H1 (cell line): Measurements from ENCODE around the gene ACACA.

Experiments
- ATF3 ChIP-seq: IDR thresholded peaks from 2 replicates; pipeline ENCODE4 v1.6.1; 2011; ENCODE audit warnings: low read depth, mild to moderate bottlenecking, low read length; ENCODE audit not compliant: insufficient read depth
- CEBPB ChIP-seq: IDR thresholded peaks from 2 replicates; pipeline ENCODE4 v1.6.1; 2012; ENCODE audit warnings: low read depth, low read length
- CHD1 ChIP-seq: IDR thresholded peaks from 2 replicates; pipeline ENCODE4 v1.6.1; 2012; ENCODE audit warnings: low read depth, low read length, improper control_type of control experiment
- CTCF ChIP-seq, 3 experiments: IDR thresholded peaks; 1 replicate in 2 of 3; 2 replicates in 1 of 3; pipeline versions ENCODE4 v1.5.1 to v1.6.1; 2011; ENCODE audit warnings: low read length in 3 of 3, mild to moderate bottlenecking in 3 of 3, inconsistent platforms in 2 of 3, low read depth in 1 of 3, moderate library complexity in 1 of 3; ENCODE audit not compliant: insufficient read depth in 1 of 3; ENCODE audit errors: control extremely low read depth in 1 of 3
- EP300 ChIP-seq, 2 experiments: IDR thresholded peaks; 1 replicate in 1 of 2; 2 replicates in 1 of 2; pipeline ENCODE4 v1.6.1; 2011 to 2012; ENCODE audit warnings: low read depth in 2 of 2, low read length in 2 of 2, mild to moderate bottlenecking in 2 of 2, borderline replicate concordance in 1 of 2, inconsistent platforms in 1 of 2, moderate library complexity in 1 of 2
- EZH2 ChIP-seq: fragments of 200-600 bp; sonication (generic); IDR thresholded peaks from 2 replicates; pipeline ENCODE4 v1.7.1; 2012; ENCODE audit warnings: low read depth, mild to moderate bottlenecking, moderate library complexity, low read length, inconsistent platforms; ENCODE audit not compliant: severe bottlenecking
- HDAC2 ChIP-seq, 2 experiments: fragments of 300-600 bp in 1 of 2; sonication (generic) in 1 of 2; IDR thresholded peaks; 2 replicates each; pipeline ENCODE4 v1.6.1; 2011 to 2012; ENCODE audit warnings: low read depth in 2 of 2, low read length in 2 of 2, mild to moderate bottlenecking in 2 of 2, moderate library complexity in 2 of 2, borderline replicate concordance in 1 of 2, inconsistent platforms in 1 of 2
- MAFK ChIP-seq: IDR thresholded peaks from 2 replicates; pipeline ENCODE4 v1.6.1; 2012; ENCODE audit warnings: low read depth, mild to moderate bottlenecking, improper control_type of control experiment, low read length
- NRF1 ChIP-seq: IDR thresholded peaks from 2 replicates; pipeline ENCODE4 v1.6.1; 2011; ENCODE audit warnings: mild to moderate bottlenecking, low read depth, low read length, improper control_type of control experiment
- POLR2A ChIP-seq, 2 experiments: IDR thresholded peaks; 1 replicate in 1 of 2; 2 replicates in 1 of 2; pipeline ENCODE4 v1.6.1; 2011; ENCODE audit warnings: low read depth in 2 of 2, low read length in 2 of 2, mild to moderate bottlenecking in 2 of 2; ENCODE audit errors: control extremely low read depth in 1 of 2
- POLR2AphosphoS5 ChIP-seq: IDR thresholded peaks from 2 replicates; pipeline ENCODE4 v1.6.1; 2011; ENCODE audit warnings: low read depth, low read length
- SIN3A ChIP-seq, 2 experiments: IDR thresholded peaks in 1 of 2; conservative IDR thresholded peaks in 1 of 2; 2 replicates each; pipeline ENCODE4 v1.6.1; 2011 to 2012; ENCODE audit warnings: low read length in 2 of 2, improper control_type of control experiment in 1 of 2, low read depth in 1 of 2, mild to moderate bottlenecking in 1 of 2
- TBP ChIP-seq: IDR thresholded peaks from 2 replicates; pipeline ENCODE4 v1.6.1; 2011; ENCODE audit warnings: low read depth, low read length, improper control_type of control experiment

DNA sequence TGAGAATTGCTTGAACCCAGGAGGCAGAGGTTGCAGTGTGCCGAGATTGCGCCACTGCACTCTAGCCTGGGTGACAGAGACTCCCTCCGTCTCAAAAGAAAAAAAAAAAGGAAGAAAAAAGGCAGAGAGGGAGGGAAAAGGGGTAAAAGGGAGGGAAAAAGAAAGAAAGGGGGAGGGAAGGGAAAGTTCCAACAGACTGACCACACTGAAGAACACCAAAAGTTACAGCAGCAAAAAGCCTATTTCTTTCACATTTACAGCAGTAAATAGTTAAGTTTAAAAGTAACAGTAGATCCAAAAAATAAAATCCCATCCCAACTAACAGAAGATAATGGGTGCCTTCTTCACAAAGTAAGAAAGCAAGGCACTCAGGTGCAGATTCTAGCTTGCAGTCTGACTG, 67.8 kb downstream of the ACACA start:
- no peak for TF ChIP-seq NRF1
- no peak for TF ChIP-seq EP300 (IDR thresholded peaks at IDR 0.05; ENCODE audit: borderline replicate concordance in 1 of 2, low read depth in 2 of 2, low read length in 2 of 2)
- TF ChIP-seq SIN3A (conservative IDR thresholded peaks at IDR 0.05 in 1 of 2, IDR thresholded peaks at IDR 0.05 in 1 of 2; ENCODE audit: low read depth in 1 of 2, low read length in 2 of 2), result no peak
- no peak for TF ChIP-seq ATF3
- no peak for TF ChIP-seq POLR2A (IDR thresholded peaks at IDR 0.05; ENCODE audit: control extremely low read depth in 1 of 2, low read depth in 2 of 2, low read length in 2 of 2)
- no peak for TF ChIP-seq TBP
- TF ChIP-seq MAFK, result no peak
- TF ChIP-seq EZH2, result no peak
- TF ChIP-seq CTCF (IDR thresholded peaks at IDR 0.05; ENCODE audit: control extremely low read depth in 1 of 3, insufficient read depth in 1 of 3, low read depth in 1 of 3, low read length in 3 of 3), result no peak
- no peak for TF ChIP-seq POLR2AphosphoS5
- no peak for TF ChIP-seq HDAC2 (IDR thresholded peaks at IDR 0.05; ENCODE audit: borderline replicate concordance in 1 of 2, low read depth in 2 of 2, low read length in 2 of 2)
- no peak for TF ChIP-seq CEBPB
- no peak for TF ChIP-seq CHD1
